Measurements from ENCODE around the gene CYTH1. TPM values are rescaled to one million over a fixed set of nuclear protein-coding genes. Genes with fewer than 3 reads are reported as not detected.

CYTH1 gene
- polyA plus RNA-seq, 2 of the 4 experiments (the other 2 are of a cell fraction), result 38.5 to 46.2 TPM

DNA sequence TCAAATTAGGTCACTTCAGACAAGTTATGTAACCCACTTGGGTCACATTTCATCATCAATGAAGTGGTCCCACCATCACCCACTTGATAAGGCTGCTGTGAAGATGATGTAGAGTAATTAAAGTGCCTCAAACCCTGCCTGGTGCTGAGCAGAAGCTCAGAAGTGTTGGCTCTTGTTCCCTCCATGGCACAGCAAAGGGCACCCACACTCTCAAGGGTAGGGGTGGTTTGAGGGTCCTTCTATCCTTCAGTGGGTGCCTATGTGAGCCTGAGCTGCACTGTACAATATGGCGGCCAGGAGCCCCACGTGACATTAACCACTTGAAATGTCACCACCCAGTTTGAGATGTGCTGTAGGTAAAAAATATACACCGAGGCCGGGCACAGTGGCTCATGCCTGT is 71.5 kb downstream of the CYTH1 start:
- TF ChIP-seq MAFK (IDR thresholded peaks at IDR 0.05; ENCODE audit: partially characterized antibody), result no peak
- no peak for TF ChIP-seq PHF8 (IDR thresholded peaks at IDR 0.05; ENCODE audit: borderline replicate concordance, low read depth)
- no peak for TF ChIP-seq HMGXB4 (CRISPR knock-in tag; IDR thresholded peaks at IDR 0.05; ENCODE audit: borderline replicate concordance)
- no peak for TF ChIP-seq EHMT2 (IDR thresholded peaks at IDR 0.05; ENCODE audit: low read depth)
- TF ChIP-seq POLR2A (IDR thresholded peaks at IDR 0.05; ENCODE audit: low read length), result no peak
- TF ChIP-seq HOXB13 (CRISPR knock-in tag; IDR thresholded peaks at IDR 0.05; ENCODE audit: low read depth), result no peak
- TF ChIP-seq CTCF (IDR thresholded peaks at IDR 0.05), result no peak
- no peak for TF ChIP-seq HOXB5 (CRISPR knock-in tag; IDR thresholded peaks at IDR 0.05)
- TF ChIP-seq CBX2 (IDR thresholded peaks at IDR 0.05; ENCODE audit: borderline replicate concordance, low read depth), result no peak
- TF ChIP-seq MAX (IDR thresholded peaks at IDR 0.05), result no peak
- no peak for TF ChIP-seq ZC3H11A (IDR thresholded peaks at IDR 0.05)
- TF ChIP-seq ELK1 (IDR thresholded peaks at IDR 0.05; ENCODE audit: low read depth, low read length), result no peak
- TF ChIP-seq, protein P1, sequence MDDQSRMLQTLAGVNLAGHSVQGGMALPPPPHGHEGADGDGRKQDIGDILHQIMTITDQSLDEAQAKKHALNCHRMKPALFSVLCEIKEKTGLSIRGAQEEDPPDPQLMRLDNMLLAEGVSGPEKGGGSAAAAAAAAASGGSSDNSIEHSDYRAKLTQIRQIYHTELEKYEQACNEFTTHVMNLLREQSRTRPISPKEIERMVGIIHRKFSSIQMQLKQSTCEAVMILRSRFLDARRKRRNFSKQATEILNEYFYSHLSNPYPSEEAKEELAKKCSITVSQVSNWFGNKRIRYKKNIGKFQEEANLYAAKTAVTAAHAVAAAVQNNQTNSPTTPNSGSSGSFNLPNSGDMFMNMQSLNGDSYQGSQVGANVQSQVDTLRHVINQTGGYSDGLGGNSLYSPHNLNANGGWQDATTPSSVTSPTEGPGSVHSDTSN (IDR thresholded peaks at IDR 0.05), result no peak
- no peak for TF ChIP-seq NPAS2 (CRISPR knock-in tag; IDR thresholded peaks at IDR 0.05; ENCODE audit: borderline replicate concordance)
- TF ChIP-seq BCL3 (IDR thresholded peaks at IDR 0.05), result no peak
- TF ChIP-seq RFX5 (IDR thresholded peaks at IDR 0.05), result no peak
- no peak for TF ChIP-seq ZFP36 (IDR thresholded peaks at IDR 0.05; ENCODE audit: borderline replicate concordance, partially characterized antibody)
- WGBS (ENCODE audit: missing lambda C conversion rate), result 98% methylated on average over 4 of the region's 4 CpGs
- CTCF ChIA-PET, result interaction anchor here (0.6 to 16.2 kb wide), 18 partner anchors 7 to 289 kb away, joined by 3 to 488 read pairs (median 32); no protein-coding TSS in a partner anchor
- Histone ChIP-seq H3K4me1 (peaks cover 41% of the 10 kb centered on the region), H3K27ac (peak overlapping the region in 1 of 2 experiments; percentile 88; a peak in 3 of 6 replicates), H3K4me2 (no peak overlapping the region), H3K4me3 (no peak overlapping the region), H3K9me3 (no peaks in the 10 kb centered on the region)
- FAIRE-seq, result no peak
- no peak for ATAC-seq
- no peak for DNase-seq (ENCODE audit: low read depth in 1 of 2, low spot score in 1 of 2)
- POLR2A ChIA-PET, result no interaction called here

- H3K4me2 ChIP-seq, result no peak overlapping the region
- CTCF ChIA-PET, result interaction anchor here (0.8 to 16.2 kb wide), 49 partner anchors 8 to 459 kb away, joined by 3 to 488 read pairs (median 12); no protein-coding TSS in a partner anchor
- WGBS (ENCODE audit: missing lambda C conversion rate), result 80% methylated on average over 4 of the region's 4 CpGs
- DNase-seq (ENCODE audit: low read depth in 1 of 2, low spot score in 1 of 2), result no peak
- H3K27ac ChIP-seq, result peak overlapping the region; percentile 0 to 88; a peak in 4 of 6 replicates
- FAIRE-seq, result no peak
- POLR2A ChIA-PET, result interaction anchor here (1.2 to 1.5 kb wide), 2 partner anchors 35 to 350 kb away, joined by 3 to 5 read pairs; partner anchors contain the start of gene SOCS3
- no peak overlapping the region for H3K4me3 ChIP-seq
- H3K4me1 ChIP-seq, result peaks cover 44% of the 10 kb centered on the region
- no peak for ATAC-seq
- no peaks in the 10 kb centered on the region for H3K9me3 ChIP-seq
- TF ChIP-seq BHLHE40 (IDR thresholded peaks at IDR 0.05; ENCODE audit: low read depth, low read length) (no peak), EHF (CRISPR knock-in tag; IDR thresholded peaks at IDR 0.05) (no peak), GATA3 (IDR thresholded peaks at IDR 0.05; ENCODE audit: borderline replicate concordance) (no peak), JUNB (IDR thresholded peaks at IDR 0.05) (no peak), TFCP2L1 (CRISPR knock-in tag; IDR thresholded peaks at IDR 0.05) (no peak), SREBF2 (IDR thresholded peaks at IDR 0.05) (no peak), REST (IDR thresholded peaks at IDR 0.05) (no peak), JUN (IDR thresholded peaks at IDR 0.05) (no peak)
- TF ChIP-seq, protein P2, sequence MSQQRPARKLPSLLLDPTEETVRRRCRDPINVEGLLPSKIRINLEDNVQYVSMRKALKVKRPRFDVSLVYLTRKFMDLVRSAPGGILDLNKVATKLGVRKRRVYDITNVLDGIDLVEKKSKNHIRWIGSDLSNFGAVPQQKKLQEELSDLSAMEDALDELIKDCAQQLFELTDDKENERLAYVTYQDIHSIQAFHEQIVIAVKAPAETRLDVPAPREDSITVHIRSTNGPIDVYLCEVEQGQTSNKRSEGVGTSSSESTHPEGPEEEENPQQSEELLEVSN (IDR thresholded peaks at IDR 0.05; ENCODE audit: borderline replicate concordance, low read depth), result no peak
These were observed 72.3 kb downstream of the CYTH1 start for GRCh38 chr17:78709751-78710181.
